GM12878 (cell line): Measurements from ENCODE around the gene ATRN. TPM values are rescaled to one million over a fixed set of nuclear protein-coding genes. Genes with fewer than 3 reads are reported as not detected.

Experiments used
- ATF7 ChIP-seq: fragments of 450-650 bp; IDR thresholded peaks from 2 replicates; pipeline ENCODE4 v1.6.1; 2016; ENCODE audit warnings: low read depth, mild to moderate bottlenecking
- BACH1 ChIP-seq: fragments of 450-650 bp; IDR thresholded peaks from 2 replicates; pipeline ENCODE4 v1.6.1; 2017; ENCODE audit warnings: mild to moderate bottlenecking, borderline replicate concordance
- BHLHE40 ChIP-seq, 2 experiments: fragments of 450-650 bp in 1 of 2; IDR thresholded peaks; 2 replicates each; pipeline ENCODE4 v1.6.1; 2011 to 2017; ENCODE audit warnings: low read depth in 2 of 2, borderline replicate concordance in 1 of 2, improper control_type of control experiment in 1 of 2, low read length in 1 of 2, mild to moderate bottlenecking in 1 of 2
- CBX3 ChIP-seq: fragments of 200-600 bp; sonication (generic); IDR thresholded peaks from 2 replicates; pipeline ENCODE4 v1.6.1; 2016; ENCODE audit warnings: low read depth, borderline replicate concordance
- ETV6 ChIP-seq, 2 experiments: fragments of 450-650 bp in 1 of 2; IDR thresholded peaks in 1 of 2; conservative IDR thresholded peaks in 1 of 2; 2 replicates each; pipeline ENCODE4 v1.6.1; 2014; ENCODE audit warnings: antibody characterized with exemption in 1 of 2, borderline replicate concordance in 1 of 2, low read depth in 1 of 2, mild to moderate bottlenecking in 1 of 2, moderate library complexity in 1 of 2
- FOS ChIP-seq: IDR thresholded peaks from 3 replicates; pipeline ENCODE4 v1.6.1; 2011; ENCODE audit warnings: borderline replicate concordance; ENCODE audit not compliant: insufficient read length; ENCODE audit errors: extremely low read depth
- HDAC6 ChIP-seq: fragments of 200-600 bp; sonication (generic); IDR thresholded peaks from one replicate; pipeline ENCODE4 v1.8.0; 2017; ENCODE audit warnings: antibody characterized with exemption; ENCODE audit not compliant: unreplicated experiment
- MTA2 ChIP-seq: fragments of 450-650 bp; IDR thresholded peaks from 2 replicates; pipeline ENCODE4 v1.6.1; 2016; ENCODE audit warnings: low read depth, mild to moderate bottlenecking, moderate library complexity
- MTA3 ChIP-seq: IDR thresholded peaks from 2 replicates; pipeline ENCODE4 v1.6.1; 2012; ENCODE audit warnings: low read length, inconsistent platforms, borderline replicate concordance
- NRF1 ChIP-seq: conservative IDR thresholded peaks from 2 replicates; pipeline ENCODE4 v1.6.1; 2011; ENCODE audit warnings: mild to moderate bottlenecking, low read depth, low read length, improper control_type of control experiment
- PBX3 ChIP-seq: IDR thresholded peaks from 2 replicates; pipeline ENCODE4 v1.6.1; 2011; ENCODE audit warnings: mild to moderate bottlenecking, low read depth, low read length, moderate library complexity; ENCODE audit not compliant: insufficient replicate concordance
- POLR2AphosphoS2 ChIP-seq: IDR thresholded peaks from 2 replicates; pipeline ENCODE4 v1.6.1; 2011; ENCODE audit warnings: low read depth, mild to moderate bottlenecking, low read length, improper control_type of control experiment, moderate library complexity
- SIX5 ChIP-seq: IDR thresholded peaks from 2 replicates; pipeline ENCODE4 v1.6.1; 2011; ENCODE audit warnings: mild to moderate bottlenecking, low read depth, low read length, moderate library complexity; ENCODE audit not compliant: severe bottlenecking
- SMAD5 ChIP-seq: IDR thresholded peaks from 2 replicates; pipeline ENCODE4 v1.6.1; 2016; ENCODE audit warnings: antibody characterized with exemption, low read depth
- SREBF1 ChIP-seq: IDR thresholded peaks from 2 replicates; pipeline ENCODE4 v1.6.1; 2012; ENCODE audit warnings: mild to moderate bottlenecking, low read length
- TBL1XR1 ChIP-seq: IDR thresholded peaks from 2 replicates; pipeline ENCODE4 v1.6.1; 2012; ENCODE audit warnings: low read depth, low read length, improper control_type of control experiment
- polyA plus RNA-seq, 11 experiments: library from polyadenylated mRNA; depleted of rRNA in 4 of 11; unstranded in 6 of 11; stranded (reverse) in 5 of 11; fragments of >200 nt; fragmentation: Nextera tagmentation in 4 of 11; fragmentation: Illumina TruSeq in 1 of 11; extraction: Ambion mirVana in 4 of 11; extraction: Trizol in 1 of 11; gene quantifications; 1 replicate in 1 of 11; 2 replicates in 10 of 11; pipeline versions ENCODE4 v1.2.1 to v1.2.3, GENCODE V29; 2011 to 2016; ENCODE audit warnings: inconsistent platforms in 2 of 11, missing spikeins in 2 of 11, low read depth in 1 of 11
- total RNA-seq, 4 experiments: library from RNA; depleted of rRNA in 3 of 4; stranded (reverse); fragments of >200 nt in 3 of 4; fragmentation: Illumina TruSeq in 1 of 4; extraction: Trizol in 1 of 4; gene quantifications; 2 replicates each; pipeline versions ENCODE4 v1.2.1 to v1.2.3, GENCODE V29; 2013 to 2021
- TF ChIP-seq, protein P1 (sequence below): fragments of 450-650 bp; IDR thresholded peaks from 2 replicates; pipeline ENCODE4 v1.6.1; 2017; ENCODE audit warnings: low read depth, mild to moderate bottlenecking, moderate library complexity
- TF ChIP-seq, protein P2 (sequence below): fragments of 450-650 bp; IDR thresholded peaks from 2 replicates; pipeline ENCODE4 v1.6.1; 2018; ENCODE audit warnings: borderline replicate concordance, mild to moderate bottlenecking; ENCODE audit not compliant: partially characterized antibody
- TF ChIP-seq, protein P3 (sequence below): fragments of 450-650 bp; IDR thresholded peaks from 2 replicates; pipeline ENCODE4 v1.6.1; 2017; ENCODE audit warnings: mild to moderate bottlenecking
- TF ChIP-seq, protein P4 (sequence below): IDR thresholded peaks from 2 replicates; pipeline ENCODE4 v1.6.1; 2012; ENCODE audit warnings: mild to moderate bottlenecking, low read depth, low read length

Gene ATRN
- total and polyA plus RNA-seq, 10 of the 15 experiments (the other 5 are each of a cell fraction or from before 2014, with no cell fraction given): 0.71 to 11.6 (median 6.9) TPM

DNA sequence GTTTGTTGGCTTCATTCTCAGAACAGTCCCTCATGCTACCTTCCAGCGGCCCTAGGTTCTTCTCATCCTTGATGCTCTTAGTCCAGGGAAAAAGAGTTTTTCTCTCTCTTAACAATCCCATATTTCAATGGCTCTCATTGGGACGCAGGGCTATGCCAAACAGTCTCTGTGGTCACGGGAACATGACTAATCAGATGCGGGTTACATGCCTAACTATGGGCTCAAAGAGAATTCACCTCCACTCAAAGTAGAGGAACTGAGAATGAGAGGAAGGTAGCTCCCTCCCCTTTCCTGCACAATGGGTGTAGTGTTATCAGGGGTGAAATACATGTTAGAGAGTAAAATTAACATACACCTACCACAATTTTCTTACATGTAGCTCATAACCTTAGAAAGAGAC, 18.1 kb upstream of the ATRN start (continued):
- TF ChIP-seq, protein P1, sequence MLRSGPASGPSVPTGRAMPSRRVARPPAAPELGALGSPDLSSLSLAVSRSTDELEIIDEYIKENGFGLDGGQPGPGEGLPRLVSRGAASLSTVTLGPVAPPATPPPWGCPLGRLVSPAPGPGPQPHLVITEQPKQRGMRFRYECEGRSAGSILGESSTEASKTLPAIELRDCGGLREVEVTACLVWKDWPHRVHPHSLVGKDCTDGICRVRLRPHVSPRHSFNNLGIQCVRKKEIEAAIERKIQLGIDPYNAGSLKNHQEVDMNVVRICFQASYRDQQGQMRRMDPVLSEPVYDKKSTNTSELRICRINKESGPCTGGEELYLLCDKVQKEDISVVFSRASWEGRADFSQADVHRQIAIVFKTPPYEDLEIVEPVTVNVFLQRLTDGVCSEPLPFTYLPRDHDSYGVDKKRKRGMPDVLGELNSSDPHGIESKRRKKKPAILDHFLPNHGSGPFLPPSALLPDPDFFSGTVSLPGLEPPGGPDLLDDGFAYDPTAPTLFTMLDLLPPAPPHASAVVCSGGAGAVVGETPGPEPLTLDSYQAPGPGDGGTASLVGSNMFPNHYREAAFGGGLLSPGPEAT: no peak
- TF ChIP-seq TBL1XR1 (no peak), MTA2 (peak; percentile 53; the same call in 1 of the 2 replicates), FOS (no peak), POLR2AphosphoS2 (no peak), MTA3 (no peak), SREBF1 (no peak), BACH1 (0 out of 2 replicates have a peak, but pooled peaks have one; percentile 17), PBX3 (no peak), SIX5 (no peak), BHLHE40 (IDR thresholded peaks at IDR 0.05; ENCODE audit: borderline replicate concordance in 1 of 2, low read depth in 2 of 2, low read length in 1 of 2) (peak; percentile 8 to 45; a peak in 1 of 4 replicates), NRF1 (no peak), CBX3 (no peak), HDAC6 (no peak), ETV6 (conservative IDR thresholded peaks at IDR 0.05 in 1 of 2, IDR thresholded peaks at IDR 0.05 in 1 of 2; ENCODE audit: borderline replicate concordance in 1 of 2, low read depth in 1 of 2) (no peak), SMAD5 (no peak), ATF7 (no peak)
- TF ChIP-seq, protein P2, sequence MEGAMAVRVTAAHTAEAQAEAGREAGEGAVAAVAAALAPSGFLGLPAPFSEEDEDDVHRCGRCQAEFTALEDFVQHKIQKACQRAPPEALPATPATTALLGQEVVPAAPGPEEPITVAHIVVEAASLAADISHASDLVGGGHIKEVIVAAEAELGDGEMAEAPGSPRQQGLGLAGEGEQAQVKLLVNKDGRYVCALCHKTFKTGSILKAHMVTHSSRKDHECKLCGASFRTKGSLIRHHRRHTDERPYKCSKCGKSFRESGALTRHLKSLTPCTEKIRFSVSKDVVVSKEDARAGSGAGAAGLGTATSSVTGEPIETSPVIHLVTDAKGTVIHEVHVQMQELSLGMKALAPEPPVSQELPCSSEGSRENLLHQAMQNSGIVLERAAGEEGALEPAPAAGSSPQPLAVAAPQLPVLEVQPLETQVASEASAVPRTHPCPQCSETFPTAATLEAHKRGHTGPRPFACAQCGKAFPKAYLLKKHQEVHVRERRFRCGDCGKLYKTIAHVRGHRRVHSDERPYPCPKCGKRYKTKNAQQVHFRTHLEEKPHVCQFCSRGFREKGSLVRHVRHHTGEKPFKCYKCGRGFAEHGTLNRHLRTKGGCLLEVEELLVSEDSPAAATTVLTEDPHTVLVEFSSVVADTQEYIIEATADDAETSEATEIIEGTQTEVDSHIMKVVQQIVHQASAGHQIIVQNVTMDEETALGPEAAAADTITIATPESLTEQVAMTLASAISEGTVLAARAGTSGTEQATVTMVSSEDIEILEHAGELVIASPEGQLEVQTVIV: no peak
- TF ChIP-seq, protein P3, sequence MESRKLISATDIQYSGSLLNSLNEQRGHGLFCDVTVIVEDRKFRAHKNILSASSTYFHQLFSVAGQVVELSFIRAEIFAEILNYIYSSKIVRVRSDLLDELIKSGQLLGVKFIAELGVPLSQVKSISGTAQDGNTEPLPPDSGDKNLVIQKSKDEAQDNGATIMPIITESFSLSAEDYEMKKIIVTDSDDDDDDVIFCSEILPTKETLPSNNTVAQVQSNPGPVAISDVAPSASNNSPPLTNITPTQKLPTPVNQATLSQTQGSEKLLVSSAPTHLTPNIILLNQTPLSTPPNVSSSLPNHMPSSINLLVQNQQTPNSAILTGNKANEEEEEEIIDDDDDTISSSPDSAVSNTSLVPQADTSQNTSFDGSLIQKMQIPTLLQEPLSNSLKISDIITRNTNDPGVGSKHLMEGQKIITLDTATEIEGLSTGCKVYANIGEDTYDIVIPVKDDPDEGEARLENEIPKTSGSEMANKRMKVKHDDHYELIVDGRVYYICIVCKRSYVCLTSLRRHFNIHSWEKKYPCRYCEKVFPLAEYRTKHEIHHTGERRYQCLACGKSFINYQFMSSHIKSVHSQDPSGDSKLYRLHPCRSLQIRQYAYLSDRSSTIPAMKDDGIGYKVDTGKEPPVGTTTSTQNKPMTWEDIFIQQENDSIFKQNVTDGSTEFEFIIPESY: no peak
- TF ChIP-seq, protein P4, sequence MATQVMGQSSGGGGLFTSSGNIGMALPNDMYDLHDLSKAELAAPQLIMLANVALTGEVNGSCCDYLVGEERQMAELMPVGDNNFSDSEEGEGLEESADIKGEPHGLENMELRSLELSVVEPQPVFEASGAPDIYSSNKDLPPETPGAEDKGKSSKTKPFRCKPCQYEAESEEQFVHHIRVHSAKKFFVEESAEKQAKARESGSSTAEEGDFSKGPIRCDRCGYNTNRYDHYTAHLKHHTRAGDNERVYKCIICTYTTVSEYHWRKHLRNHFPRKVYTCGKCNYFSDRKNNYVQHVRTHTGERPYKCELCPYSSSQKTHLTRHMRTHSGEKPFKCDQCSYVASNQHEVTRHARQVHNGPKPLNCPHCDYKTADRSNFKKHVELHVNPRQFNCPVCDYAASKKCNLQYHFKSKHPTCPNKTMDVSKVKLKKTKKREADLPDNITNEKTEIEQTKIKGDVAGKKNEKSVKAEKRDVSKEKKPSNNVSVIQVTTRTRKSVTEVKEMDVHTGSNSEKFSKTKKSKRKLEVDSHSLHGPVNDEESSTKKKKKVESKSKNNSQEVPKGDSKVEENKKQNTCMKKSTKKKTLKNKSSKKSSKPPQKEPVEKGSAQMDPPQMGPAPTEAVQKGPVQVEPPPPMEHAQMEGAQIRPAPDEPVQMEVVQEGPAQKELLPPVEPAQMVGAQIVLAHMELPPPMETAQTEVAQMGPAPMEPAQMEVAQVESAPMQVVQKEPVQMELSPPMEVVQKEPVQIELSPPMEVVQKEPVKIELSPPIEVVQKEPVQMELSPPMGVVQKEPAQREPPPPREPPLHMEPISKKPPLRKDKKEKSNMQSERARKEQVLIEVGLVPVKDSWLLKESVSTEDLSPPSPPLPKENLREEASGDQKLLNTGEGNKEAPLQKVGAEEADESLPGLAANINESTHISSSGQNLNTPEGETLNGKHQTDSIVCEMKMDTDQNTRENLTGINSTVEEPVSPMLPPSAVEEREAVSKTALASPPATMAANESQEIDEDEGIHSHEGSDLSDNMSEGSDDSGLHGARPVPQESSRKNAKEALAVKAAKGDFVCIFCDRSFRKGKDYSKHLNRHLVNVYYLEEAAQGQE: no peak
